SIG-M5 (cell line): ENCODE results near the gene DHRSX.
"Not testable (repeated sequence)": the region's sequence is repeated elsewhere in the genome, so short reads cannot be mapped to it uniquely, and the experiment has no call there.

Experiments
- DNase-seq: peaks from one replicate; lab custom pipeline; 2025; lab: John Stamatoyannopoulos, UW

Gene DHRSX

GRCh38 chrX:2425286-2426071, 75.3 kb downstream of the DHRSX start:
- no peak for DNase-seq

DNA sequence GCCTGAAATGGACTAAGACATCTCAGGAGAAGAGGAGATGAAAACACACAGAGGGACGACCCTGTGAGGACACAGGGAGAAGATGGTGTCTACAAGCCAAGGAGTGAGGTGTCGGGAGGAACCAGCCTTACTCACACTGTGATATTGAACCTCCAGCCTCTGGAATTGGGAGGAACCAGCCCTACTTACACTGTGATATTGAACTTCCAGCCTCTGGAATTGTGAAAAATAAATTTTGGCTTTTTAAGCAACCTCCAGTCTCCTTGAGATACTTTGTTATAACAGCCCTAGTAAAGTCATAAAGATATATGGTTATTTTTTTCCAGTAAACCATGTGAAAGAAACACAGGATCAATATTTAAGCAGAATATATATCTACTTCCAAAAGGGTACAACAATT, 76.5 kb downstream of the DHRSX start:
- DNase-seq = no peak

GRCh38 chrX:2423899-2424298, 76.9 kb downstream of the DHRSX start:
- no peak for DNase-seq

DNA sequence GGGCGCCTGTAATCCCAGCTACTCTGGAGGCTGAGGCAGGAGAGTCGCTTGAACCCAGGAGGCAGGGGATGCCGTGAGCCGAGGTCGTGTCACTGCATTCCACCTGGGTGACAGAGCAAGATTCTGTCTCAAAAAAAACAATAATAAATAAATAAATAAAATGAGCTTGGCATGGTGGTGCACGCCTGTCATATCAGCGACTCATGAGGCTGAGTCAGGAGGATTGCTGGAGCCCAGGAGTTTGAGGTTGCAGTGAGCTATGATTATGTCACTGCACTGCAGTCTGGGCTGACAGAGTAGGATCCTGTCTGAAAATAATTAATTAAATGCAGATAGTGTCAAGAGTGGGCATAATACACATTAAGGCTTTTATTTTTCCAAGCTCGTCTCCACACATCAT, 77.5 kb downstream of the DHRSX start:
- DNase-seq = no peak

GRCh38 chrX:2419418-2419817, 81.4 kb downstream of the DHRSX start:
- DNase-seq = not testable (repeated sequence)

DNA sequence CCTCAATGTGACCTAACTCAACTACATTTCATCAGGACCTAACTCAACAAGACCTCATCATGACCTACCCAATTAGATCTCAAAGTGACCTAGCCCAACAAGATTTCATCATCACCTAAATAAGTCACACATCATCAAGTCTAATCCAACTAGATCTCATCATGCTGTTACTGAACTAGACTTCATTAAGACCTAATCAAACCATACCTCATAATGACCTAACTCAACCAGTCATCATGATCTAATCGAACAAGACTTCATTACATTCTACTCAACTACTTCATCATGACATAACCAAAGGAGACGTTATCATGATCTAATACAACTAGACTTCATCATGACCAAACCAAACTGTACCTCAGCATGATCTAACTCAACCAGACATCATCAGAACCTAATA, 82.8 kb downstream of the DHRSX start:
- DNase-seq = no peak

- no peak for DNase-seq
Observed at GRCh38 chrX:2416851-2417604, 83.7 kb downstream of the DHRSX start.

- no peak for DNase-seq
Observed at GRCh38 chrX:2414384-2414783, 86.4 kb downstream of the DHRSX start.

DNA sequence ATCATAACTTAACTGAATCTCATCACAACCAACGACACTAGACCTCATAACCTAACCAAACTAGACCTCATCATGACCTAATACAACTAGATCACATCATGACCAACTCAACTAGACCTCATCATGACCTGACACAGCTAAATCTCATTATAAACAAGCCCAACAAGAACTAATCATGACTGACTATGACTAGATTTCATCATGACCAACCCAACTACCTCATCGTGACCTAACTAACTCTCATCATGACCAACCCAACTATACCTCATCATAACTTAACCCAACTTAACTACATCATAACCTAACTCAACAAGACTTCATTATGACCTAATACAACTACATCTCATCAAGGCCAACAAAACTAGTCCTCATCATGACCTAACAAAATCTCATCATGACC, 86.8 kb downstream of the DHRSX start:
- DNase-seq = no peak

GRCh38 chrX:2412131-2412530, 88.6 kb downstream of the DHRSX start:
- DNase-seq = no peak

DNA sequence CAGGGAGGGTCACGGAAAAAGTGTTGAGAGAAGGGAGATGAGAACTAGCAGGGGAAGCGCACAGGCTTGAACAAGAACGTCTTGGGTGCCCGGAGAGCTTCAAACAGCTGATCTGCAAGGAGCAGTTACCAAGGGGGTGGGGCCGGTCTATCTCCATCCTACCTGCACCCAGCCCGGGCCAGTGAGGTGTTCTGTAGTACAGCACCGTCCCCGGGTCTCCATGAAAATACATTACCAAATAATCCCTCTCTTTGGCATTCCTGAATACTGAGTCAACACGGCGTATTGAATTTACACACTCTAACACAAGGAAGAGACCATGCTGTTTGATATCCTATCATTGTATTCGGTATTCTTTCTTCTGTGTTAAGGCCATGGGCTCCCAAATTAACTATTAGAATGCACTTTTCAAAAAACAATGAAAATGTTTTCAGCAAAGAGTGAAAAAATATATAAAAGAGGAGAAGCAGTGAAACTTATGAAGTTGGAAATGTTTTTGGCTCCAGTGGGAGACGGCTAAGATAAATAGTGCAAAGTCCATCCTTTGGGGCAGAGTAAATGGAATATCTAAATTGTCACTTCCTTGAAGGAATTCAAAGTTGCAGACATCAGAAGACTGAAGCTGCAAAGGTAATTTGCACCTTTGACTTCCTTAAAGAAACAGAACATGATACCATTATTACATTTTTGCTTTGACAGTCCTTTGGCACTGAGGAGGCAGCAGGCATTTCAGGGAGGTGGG, 90.3 kb downstream of the DHRSX start:
- DNase-seq = no peak

GRCh38 chrX:2409796-2410195, 91.0 kb downstream of the DHRSX start:
- DNase-seq = no peak

- no peak for DNase-seq
Observed at GRCh38 chrX:2408856-2409255, 91.9 kb downstream of the DHRSX start.

DNA sequence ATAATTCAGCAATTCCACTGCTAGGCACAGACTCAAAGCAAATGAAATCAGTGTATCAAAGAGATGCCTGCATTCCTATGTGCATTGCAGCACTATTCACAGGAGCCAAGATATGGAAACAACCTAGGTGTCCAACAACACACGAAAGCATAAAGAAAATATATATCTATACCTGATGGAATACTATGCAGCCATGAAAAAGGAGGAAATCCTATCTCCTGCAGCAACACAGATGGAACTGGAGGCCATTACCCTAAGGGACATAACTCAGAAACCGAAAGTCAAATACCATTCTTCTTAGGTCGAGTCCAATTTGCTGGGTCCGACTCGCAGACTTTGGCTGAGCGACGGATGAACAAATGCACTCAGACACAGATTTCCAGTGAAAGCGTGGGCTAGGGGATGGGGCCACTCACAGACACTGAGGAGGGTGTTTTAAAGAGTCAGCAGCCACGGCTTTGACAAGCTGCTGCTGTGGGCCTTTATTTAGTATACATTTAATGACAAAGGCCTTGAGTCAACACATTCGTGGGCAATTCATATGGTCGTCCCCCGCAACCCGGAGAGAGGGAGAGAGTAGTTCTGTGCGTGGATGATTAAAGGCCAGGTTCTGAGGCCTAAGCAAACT, 93.8 kb downstream of the DHRSX start:
- DNase-seq = no peak

GRCh38 chrX:2404776-2405175, 96.0 kb downstream of the DHRSX start:
- no peak for DNase-seq

DNA sequence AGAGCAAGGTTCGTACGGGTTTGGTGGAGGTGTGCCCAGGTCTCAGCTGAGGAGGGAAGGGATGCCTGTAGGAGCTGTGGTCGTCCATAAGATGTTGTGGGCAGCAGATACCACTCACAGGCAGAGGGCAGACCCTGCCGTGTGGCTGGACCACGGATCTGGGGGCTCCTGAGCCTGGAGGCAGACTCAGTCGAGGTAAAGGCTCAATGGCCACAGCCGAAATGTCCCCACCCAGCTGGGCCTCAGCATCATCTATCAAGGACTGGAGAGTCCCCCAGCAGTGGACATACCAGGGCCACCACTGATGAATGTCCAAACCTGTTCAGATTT, 98.5 kb downstream of the DHRSX start:
- DNase-seq = no peak

DNA sequence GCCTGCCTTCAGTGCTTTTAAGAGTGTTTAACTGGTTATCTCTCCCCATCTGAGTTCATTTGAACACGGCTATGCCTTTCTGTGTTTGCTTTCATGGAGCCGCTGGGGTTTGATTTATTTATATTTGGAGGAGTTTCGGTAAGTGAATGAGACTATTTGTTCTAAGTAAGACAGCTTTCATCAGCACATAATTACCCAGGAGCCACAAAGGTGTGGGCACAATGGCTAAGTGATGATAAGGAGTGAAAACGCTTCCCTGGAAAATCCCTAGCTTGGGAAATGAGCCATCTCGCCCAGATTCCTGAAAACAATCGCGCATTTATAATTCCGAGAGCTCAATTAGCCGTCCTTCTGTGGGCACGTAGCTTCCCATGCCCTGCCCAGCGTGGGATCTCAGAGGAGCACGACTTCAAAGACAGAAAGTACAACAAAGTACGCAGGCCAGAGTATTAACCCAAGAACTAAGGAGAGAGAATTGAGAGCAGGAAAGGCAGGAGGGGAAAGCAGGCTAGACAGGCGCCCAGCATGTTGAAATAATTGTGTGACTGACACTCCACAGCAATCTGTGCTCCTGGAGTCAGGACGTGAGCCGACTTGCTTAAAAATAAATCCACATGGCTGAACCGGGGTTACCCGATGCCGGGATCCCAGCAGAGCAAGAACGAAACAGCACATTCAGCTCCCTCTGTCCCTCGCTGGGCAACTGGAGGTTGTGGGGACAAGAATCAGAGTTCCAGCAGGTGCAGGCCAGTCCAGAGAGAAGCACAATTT, 99.0 kb downstream of the DHRSX start:
- no peak for DNase-seq

GRCh38 chrX:2401201-2401589, 99.6 kb downstream of the DHRSX start:
- no peak for DNase-seq

DNA sequence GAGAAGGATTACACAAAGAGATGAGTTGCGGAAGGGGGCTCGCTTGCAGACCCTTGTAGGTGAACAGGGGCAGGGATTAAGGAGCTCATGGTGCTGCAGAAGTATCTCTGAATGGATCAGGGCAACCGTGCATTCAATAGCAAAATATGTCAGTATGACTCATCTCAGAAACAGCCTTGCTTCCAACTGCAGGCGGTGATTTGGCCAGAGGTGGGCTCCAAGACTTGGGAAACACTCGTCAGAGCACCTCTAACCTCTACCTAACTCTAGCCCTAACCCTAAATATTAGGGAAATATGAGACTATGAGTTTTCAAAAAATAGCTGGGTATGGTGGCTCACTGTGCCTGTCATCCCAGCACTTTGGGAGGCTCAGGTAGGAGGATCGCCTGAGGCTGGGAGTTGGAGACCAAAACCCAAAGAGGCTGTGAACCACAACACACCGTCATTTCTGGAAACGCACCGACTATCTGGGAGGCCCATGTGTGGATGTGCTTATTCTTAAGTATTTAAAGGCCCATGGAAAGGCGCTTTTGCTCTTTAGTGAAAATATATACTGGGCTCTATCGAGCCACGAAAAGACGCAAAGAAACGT, 102.6 kb downstream of the DHRSX start:
- DNase-seq = no peak

GRCh38 chrX:2397229-2398063, 103.3 kb downstream of the DHRSX start:
- DNase-seq = no peak
